ENCODE results near the gene WIPF2. TPM values are rescaled to one million over a fixed set of nuclear protein-coding genes. Genes with fewer than 3 reads are reported as not detected.
A peak's percentile ranks its signal among the peaks of the same experiment; 100 is the strongest.

Gene WIPF2
- total and polyA plus RNA-seq, 8 donors, result 29.0 to 35.8 (median 32.1) TPM

DNA sequence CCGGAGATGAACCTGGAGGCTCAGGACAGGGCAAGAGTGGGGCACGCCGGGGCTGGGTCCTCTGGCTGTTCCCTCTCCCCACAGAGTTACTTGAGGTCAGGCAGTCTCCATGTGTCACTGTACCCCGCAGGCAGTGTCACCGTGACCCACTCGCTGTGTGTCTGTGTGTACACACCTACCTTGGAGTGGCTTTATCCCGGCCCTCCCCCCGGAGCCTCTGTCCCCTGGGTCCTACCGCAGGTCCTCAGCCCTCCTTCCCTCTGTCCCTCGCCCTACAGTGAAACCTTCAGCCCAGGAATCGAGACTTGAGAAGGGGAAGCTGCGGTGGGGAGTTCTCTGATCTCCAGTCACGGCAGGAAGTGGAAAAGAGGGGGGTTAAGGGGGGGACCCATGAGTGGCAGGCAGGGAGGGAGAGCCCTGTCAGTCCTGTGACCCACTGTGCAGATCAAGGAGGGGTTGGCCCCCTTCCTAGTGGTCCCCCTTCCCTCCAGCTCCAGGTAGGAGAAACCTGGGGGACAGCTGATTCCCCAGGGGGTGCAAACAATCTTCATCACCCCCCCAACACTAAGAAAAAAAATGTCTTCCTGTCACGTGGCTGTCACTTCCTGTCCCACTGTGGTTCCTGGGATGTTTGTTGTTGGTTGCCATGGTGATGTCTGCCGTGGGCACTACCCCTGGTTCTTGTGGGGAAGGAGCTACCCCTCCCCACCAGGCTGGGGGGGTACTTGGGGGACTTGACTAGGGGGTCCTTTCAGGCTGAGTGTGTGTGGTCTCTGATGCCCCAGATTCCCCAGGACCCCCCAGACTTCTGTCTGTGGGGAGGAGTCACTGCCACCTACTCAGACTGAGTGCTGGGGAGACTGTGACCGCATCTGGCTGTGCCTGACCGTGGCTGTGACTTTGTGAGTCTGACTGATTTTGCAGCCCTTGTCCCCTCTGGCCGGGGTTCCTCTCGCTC is 103.5 kb downstream of the WIPF2 start:
- ATAC-seq, result peak; percentile 21
- DNase-seq, result peak; percentile 80 to 92 (median 90)
- intact Hi-C loops (cut with DNase I), result no loop called here
- Histone ChIP-seq H3K36me3 (no peaks in the 10 kb centered on the region), H3K4me1 (peaks cover 74 to 94% of the 10 kb centered on the region in 2 donors), H3K9me3 (no peaks in the 10 kb centered on the region), H3K4me3 (peak overlapping the region; percentile 22 to 100), H3K27me3 (no peaks in the 10 kb centered on the region), H3K27ac (peak overlapping the region; percentile 90 to 100)
- no peak for TF ChIP-seq CTCF (IDR thresholded peaks at IDR 0.05)

- TF ChIP-seq CTCF (IDR thresholded peaks at IDR 0.05), result no peak
- ATAC-seq (peak; percentile 6), DNase-seq (peak in 2 of 4 donors; percentile 64 to 67)
- Histone ChIP-seq H3K36me3 (no peaks in the 10 kb centered on the region), H3K4me3 (peak overlapping the region in 1 of 2 donors; percentile 100), H3K27me3 (no peaks in the 10 kb centered on the region), H3K4me1 (peaks cover 80 to 99% of the 10 kb centered on the region in 2 donors), H3K9me3 (no peaks in the 10 kb centered on the region), H3K27ac (peak overlapping the region; percentile 90 to 100)
- intact Hi-C loops (cut with DNase I), result no loop called here
Measured at GRCh38 chr17:40323391-40324381, 104.6 kb downstream of the WIPF2 start.

DNA sequence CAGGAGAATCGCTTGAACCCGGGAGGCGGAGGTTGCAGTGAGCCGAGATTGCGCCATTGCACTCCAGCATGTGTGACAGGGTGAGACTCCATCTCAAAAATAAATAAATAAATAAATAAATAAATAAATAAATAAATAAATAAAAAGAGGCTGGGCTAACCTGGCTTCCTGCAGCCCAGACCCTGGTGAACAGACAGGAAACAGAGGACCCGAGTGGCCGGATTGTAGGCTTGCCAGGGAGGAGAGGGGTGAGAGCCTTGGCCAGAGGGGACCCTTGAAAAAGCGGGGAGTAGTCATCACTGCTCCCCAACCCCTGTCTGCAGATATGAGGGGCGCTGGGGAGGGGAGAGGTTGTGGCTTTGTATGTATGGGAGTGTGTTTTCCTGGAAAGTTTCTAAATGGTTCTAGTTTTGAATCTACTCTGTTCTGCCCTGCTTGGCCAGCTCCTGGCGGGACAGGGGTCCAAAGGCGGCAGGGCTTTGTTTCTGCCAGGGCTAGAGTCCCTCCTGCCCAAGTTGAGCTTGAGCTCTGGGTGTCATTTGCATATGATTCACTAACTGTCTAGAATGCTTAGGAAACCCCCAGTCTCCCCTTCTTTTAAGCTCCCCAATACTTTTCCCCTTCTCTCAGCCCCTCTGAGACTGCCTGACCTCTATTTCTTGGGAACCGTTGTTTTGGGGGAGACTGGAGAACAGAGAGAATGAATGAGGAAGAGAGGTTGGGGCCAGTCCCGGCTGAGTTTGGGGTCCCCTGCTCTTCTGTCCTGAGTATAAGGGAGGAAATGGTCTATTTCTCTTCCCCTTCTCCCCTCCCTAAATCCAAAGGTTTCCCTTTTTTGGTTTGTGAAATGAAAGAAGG is 106.3 kb downstream of the WIPF2 start:
- ATAC-seq (no peak), DNase-seq (peak in 1 of 4 donors; percentile 38)
- TF ChIP-seq CTCF (IDR thresholded peaks at IDR 0.05), result no peak
- intact Hi-C loops (cut with DNase I), result no loop called here
- H3K27me3 ChIP-seq, result no peaks in the 10 kb centered on the region
- H3K36me3 ChIP-seq, result no peaks in the 10 kb centered on the region
- no peaks in the 10 kb centered on the region for H3K9me3 ChIP-seq
- H3K4me3 ChIP-seq, result no peak overlapping the region
- peaks cover 85 to 99% of the 10 kb centered on the region in 2 donors for H3K4me1 ChIP-seq
- peak overlapping the region; percentile 90 to 100 for H3K27ac ChIP-seq

DNA sequence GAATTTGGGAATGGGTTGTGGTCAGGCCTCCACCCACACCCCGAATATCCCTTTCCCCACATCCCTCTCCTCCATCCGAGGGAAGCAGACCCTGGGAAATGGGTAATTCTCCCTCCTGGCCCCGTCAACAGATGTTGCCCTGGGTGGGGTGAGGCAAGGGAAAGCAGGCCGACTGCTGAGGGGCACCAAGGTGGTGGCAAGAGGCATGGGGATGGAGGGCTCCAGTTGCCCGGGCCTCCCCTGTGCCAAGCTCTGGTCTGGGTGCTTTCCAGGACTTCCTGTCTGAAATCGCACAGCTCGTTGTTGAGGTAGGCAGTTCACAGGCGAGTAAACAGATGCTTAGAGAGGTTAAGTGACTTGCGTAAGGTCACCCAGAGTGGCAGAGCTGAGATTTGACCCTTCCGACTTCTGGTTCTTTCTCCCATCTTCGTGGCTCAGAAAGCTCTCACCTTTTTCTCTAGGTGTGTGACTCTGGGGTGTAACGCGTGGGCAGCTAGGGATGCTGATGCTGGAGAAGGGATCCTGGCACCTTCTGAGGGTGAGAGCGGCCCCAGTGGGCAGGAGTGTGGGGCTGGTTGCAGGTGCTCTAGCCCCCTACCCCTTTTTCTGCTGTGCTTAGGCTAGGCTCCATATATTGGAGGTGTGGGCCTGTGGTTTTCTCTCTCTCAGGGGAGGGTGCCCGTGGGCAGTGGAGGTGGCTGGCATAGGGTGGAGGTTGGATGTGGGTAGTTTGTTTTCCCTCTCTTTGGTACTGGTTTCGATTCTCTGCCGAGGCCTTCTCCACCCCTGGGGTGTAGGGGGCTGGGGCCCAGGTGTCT is 107.1 kb downstream of the WIPF2 start:
- DNase-seq, result peak in 1 of 4 donors; percentile 78
- Histone ChIP-seq H3K4me3 (peak overlapping the region in 1 of 2 donors; percentile 26), H3K36me3 (peaks cover 0 to 5% of the 10 kb centered on the region in 2 donors), H3K27me3 (no peaks in the 10 kb centered on the region), H3K27ac (peak overlapping the region; percentile 90 to 100), H3K9me3 (no peaks in the 10 kb centered on the region), H3K4me1 (peaks cover 87 to 99% of the 10 kb centered on the region in 2 donors)
- intact Hi-C loops (cut with DNase I), result no loop called here
- TF ChIP-seq CTCF (IDR thresholded peaks at IDR 0.05), result no peak
- peak; percentile 25 for ATAC-seq

Data from left lung (tissue), 10 donors.